Measurements from ENCODE around the gene TMEM238. TPM values are rescaled to one million over a fixed set of nuclear protein-coding genes. Genes with fewer than 3 reads are reported as not detected.
A peak's percentile ranks its signal among the peaks of the same experiment; 100 is the strongest.
"Not testable (repeated sequence)": the region's sequence is repeated elsewhere in the genome, so short reads cannot be mapped to it uniquely, and the experiment has no call there.

TMEM238 gene
- total and polyA plus RNA-seq, 4 donors: 0.94 to 2.4 TPM; not detected in 2

DNA sequence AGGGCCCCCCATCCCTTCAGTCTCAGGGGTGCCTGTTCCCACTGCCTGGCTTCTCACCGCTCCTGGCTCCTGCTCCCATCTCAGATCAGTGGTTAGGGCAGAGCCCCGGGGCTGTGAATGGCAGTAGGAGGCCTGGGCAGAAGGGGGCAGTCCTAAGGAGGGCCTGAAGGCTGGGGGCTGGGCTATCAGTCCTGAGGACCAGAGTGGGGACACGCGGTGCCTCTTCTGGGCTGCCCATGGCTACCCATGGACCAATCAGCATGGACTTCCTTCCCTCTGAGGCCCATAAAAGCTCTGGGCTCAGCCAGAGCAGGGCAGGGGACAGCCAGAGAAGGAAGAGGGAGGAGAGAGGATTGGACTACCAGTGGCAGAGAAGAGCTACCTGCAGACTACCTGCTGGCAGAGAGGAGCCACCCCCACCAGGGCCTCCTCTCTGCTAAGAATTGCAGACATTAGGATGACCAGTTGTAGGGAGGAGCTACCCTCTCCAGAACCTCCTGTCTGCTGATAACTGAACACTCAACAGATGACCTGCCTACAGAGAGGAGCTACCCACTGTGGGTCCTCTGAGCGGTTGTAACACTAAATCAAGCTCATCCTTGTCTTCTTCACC lies 35.6 kb upstream of the TMEM238 start:
- ATAC-seq (ENCODE audit: low FRiP score) (no peak), DNase-seq (no peak)
- no peaks in the 10 kb centered on the region for H3K36me3 ChIP-seq (ENCODE audit: control insufficient read depth in 1 of 2, insufficient read depth in 2 of 2, low read length in 1 of 2)
- intact Hi-C loops (cut with DNase I): loop anchor here in 1 of 2 donors (10.0 kb wide), 1 partner anchor 275 kb away; the partner anchor contains the start of gene TNNT1
- 54 to 68% methylated on average over 5 of the region's 5 CpGs for WGBS, 2 donors
- H3K9me3 ChIP-seq (ENCODE audit: control insufficient read depth, low read length): no peaks in the 10 kb centered on the region
- H3K27me3 ChIP-seq (ENCODE audit: control insufficient read depth in 1 of 2, insufficient read depth in 2 of 2, low read length in 1 of 2): no peaks in the 10 kb centered on the region
- no peak overlapping the region for H3K27ac ChIP-seq (ENCODE audit: low read depth in 1 of 2, low read length in 2 of 2)
- no peak overlapping the region for H3K4me3 ChIP-seq (ENCODE audit: low read length in 2 of 2)
- no peaks in the 10 kb centered on the region for H3K4me1 ChIP-seq (ENCODE audit: control insufficient read depth in 1 of 2, insufficient read depth in 2 of 2, low read length in 2 of 2)

DNA sequence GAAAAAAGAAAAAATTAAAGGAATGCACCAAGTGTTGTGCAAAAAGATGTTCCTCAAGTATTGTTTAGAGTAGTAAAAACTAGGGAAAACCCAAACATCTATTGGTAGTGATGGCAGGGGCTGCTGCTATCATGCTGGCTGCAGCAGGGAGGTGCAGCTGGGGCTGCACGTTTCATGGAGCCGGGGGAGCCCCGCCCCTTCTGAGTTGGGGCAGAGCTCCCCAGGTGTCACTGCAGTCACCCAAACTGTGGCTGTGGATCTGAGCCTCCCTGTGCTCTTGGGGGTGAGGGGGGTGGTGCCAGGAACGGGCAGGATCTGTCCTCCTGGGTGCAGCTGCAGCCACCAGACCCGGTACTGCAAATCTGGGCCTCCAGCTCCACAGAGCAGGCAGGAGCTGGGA lies 35.0 kb upstream of the TMEM238 start:
- Histone ChIP-seq H3K27ac (ENCODE audit: low read depth in 1 of 2, low read length in 2 of 2) (no peak overlapping the region), H3K4me3 (ENCODE audit: low read length in 2 of 2) (no peak overlapping the region), H3K4me1 (ENCODE audit: control insufficient read depth in 1 of 2, insufficient read depth in 2 of 2, low read length in 2 of 2) (no peaks in the 10 kb centered on the region), H3K27me3 (ENCODE audit: control insufficient read depth in 1 of 2, insufficient read depth in 2 of 2, low read length in 1 of 2) (no peaks in the 10 kb centered on the region), H3K36me3 (ENCODE audit: control insufficient read depth in 1 of 2, insufficient read depth in 2 of 2, low read length in 1 of 2) (no peaks in the 10 kb centered on the region), H3K9me3 (ENCODE audit: control insufficient read depth, low read length) (no peaks in the 10 kb centered on the region)
- DNase-seq (no peak), ATAC-seq (ENCODE audit: low FRiP score) (no peak)
- intact Hi-C loops (cut with DNase I): loop anchor here in 1 of 2 donors (10.0 kb wide), 1 partner anchor 274 kb away; the partner anchor contains the start of gene TNNT1
- WGBS, 2 donors: 63 to 68% methylated on average over 5 of the region's 5 CpGs

- Histone ChIP-seq H3K4me3 (ENCODE audit: low read length in 2 of 2) (no peak overlapping the region), H3K9me3 (ENCODE audit: control insufficient read depth, low read length) (no peaks in the 10 kb centered on the region), H3K36me3 (ENCODE audit: control insufficient read depth in 1 of 2, insufficient read depth in 2 of 2, low read length in 1 of 2) (no peaks in the 10 kb centered on the region), H3K27me3 (ENCODE audit: control insufficient read depth in 1 of 2, insufficient read depth in 2 of 2, low read length in 1 of 2) (no peaks in the 10 kb centered on the region), H3K27ac (ENCODE audit: low read depth in 1 of 2, low read length in 2 of 2) (no peak overlapping the region), H3K4me1 (ENCODE audit: control insufficient read depth in 1 of 2, insufficient read depth in 2 of 2, low read length in 2 of 2) (no peaks in the 10 kb centered on the region)
- DNase-seq (no peak), ATAC-seq (ENCODE audit: low FRiP score) (peak; percentile 74)
- intact Hi-C loops (cut with DNase I): loop anchor here in 1 of 2 donors (10.0 kb wide), 1 partner anchor 273 kb away; the partner anchor contains the start of gene TNNT1
- WGBS, 2 donors: 14 to 15% methylated on average over 7 of the region's 7 CpGs
Measured at GRCh38 chr19:55418185-55418584, 34.1 kb upstream of the TMEM238 start.

- Histone ChIP-seq H3K4me1 (ENCODE audit: control insufficient read depth in 1 of 2, insufficient read depth in 2 of 2, low read length in 2 of 2) (peaks cover 0 to 2% of the 10 kb centered on the region in 2 donors), H3K27ac (ENCODE audit: low read depth in 1 of 2, low read length in 2 of 2) (no peak overlapping the region), H3K27me3 (ENCODE audit: control insufficient read depth in 1 of 2, insufficient read depth in 2 of 2, low read length in 1 of 2) (no peaks in the 10 kb centered on the region), H3K4me3 (ENCODE audit: low read length in 2 of 2) (no peak overlapping the region), H3K9me3 (ENCODE audit: control insufficient read depth, low read length) (no peaks in the 10 kb centered on the region), H3K36me3 (ENCODE audit: control insufficient read depth in 1 of 2, insufficient read depth in 2 of 2, low read length in 1 of 2) (no peaks in the 10 kb centered on the region)
- DNase-seq (no peak), ATAC-seq (ENCODE audit: low FRiP score) (no peak)
- intact Hi-C loops (cut with DNase I): loop anchor here in 1 of 2 donors (10.0 kb wide), 1 partner anchor 265 kb away; the partner anchor contains the start of gene TNNT1
- 97 to 98% methylated on average over 2 of the region's 2 CpGs for WGBS, 2 donors
Measured at GRCh38 chr19:55410168-55410567, 26.1 kb upstream of the TMEM238 start.

- ATAC-seq (ENCODE audit: low FRiP score); H3K4me3 ChIP-seq (ENCODE audit: low read length in 2 of 2); intact Hi-C loops (cut with DNase I); H3K27me3 ChIP-seq (ENCODE audit: control insufficient read depth in 1 of 2, insufficient read depth in 2 of 2, low read length in 1 of 2); H3K27ac ChIP-seq (ENCODE audit: low read depth in 1 of 2, low read length in 2 of 2); DNase-seq; H3K36me3 ChIP-seq (ENCODE audit: control insufficient read depth in 1 of 2, insufficient read depth in 2 of 2, low read length in 1 of 2); H3K9me3 ChIP-seq (ENCODE audit: control insufficient read depth, low read length); H3K4me1 ChIP-seq (ENCODE audit: control insufficient read depth in 1 of 2, insufficient read depth in 2 of 2, low read length in 2 of 2): not testable (repeated sequence)
- WGBS, 2 donors: 97% methylated on average over 8 of the region's 8 CpGs
Measured at GRCh38 chr19:55409179-55409578, 25.1 kb upstream of the TMEM238 start.

- ATAC-seq (ENCODE audit: low FRiP score) (no peak), DNase-seq (no peak)
- peak overlapping the region in 1 of 2 donors; percentile 77 for H3K27ac ChIP-seq (ENCODE audit: low read depth in 1 of 2, low read length in 2 of 2)
- H3K4me1 ChIP-seq (ENCODE audit: control insufficient read depth in 1 of 2, insufficient read depth in 2 of 2, low read length in 2 of 2): peaks cover 0 to 2% of the 10 kb centered on the region in 2 donors
- 60 to 66% methylated on average over 9 of the region's 9 CpGs for WGBS, 2 donors
- no peaks in the 10 kb centered on the region for H3K36me3 ChIP-seq (ENCODE audit: control insufficient read depth in 1 of 2, insufficient read depth in 2 of 2, low read length in 1 of 2)
- no peaks in the 10 kb centered on the region for H3K9me3 ChIP-seq (ENCODE audit: control insufficient read depth, low read length)
- H3K4me3 ChIP-seq (ENCODE audit: low read length in 2 of 2): peak overlapping the region in 1 of 2 donors; percentile 20
- intact Hi-C loops (cut with DNase I): no loop called here
- H3K27me3 ChIP-seq (ENCODE audit: control insufficient read depth in 1 of 2, insufficient read depth in 2 of 2, low read length in 1 of 2): no peaks in the 10 kb centered on the region
Measured at GRCh38 chr19:55408533-55408872, 24.4 kb upstream of the TMEM238 start.

DNA sequence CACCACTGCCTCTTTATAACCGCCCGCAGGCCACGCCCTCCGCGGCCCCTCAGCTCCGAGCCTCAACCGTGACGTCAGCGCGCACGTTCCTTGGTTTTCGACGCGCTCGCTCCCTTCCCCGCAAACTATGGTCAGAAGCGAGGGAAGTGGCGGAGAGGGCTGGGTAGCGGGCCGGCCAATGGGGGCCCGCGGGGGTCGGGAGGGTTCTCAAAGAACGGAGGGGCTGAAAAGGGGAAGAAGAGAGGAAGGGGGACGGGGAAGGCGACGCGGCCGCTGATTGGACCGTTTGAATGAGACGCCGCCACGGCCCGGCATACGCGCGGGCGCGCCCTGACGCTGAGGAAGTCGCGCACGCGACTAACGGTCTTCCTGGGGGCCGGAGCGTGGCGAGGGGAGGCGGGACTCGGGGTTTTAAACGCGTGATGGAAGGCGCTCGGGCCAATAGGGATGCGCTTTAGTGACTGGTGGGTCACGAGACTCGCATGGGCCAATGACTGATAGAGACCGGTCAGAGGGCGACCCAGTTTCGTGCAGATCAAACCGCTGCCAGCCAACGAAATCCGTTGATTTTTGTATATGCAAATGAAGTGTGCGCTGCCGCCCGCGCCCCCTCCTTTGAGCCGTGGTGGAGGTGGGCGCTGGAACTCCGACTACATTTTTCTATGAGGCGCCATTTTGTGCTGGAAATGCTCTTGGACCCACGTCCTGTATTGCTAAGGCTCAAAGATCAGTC lies 23.9 kb upstream of the TMEM238 start:
- Histone ChIP-seq H3K36me3 (ENCODE audit: control insufficient read depth in 1 of 2, insufficient read depth in 2 of 2, low read length in 1 of 2) (no peaks in the 10 kb centered on the region), H3K27ac (ENCODE audit: low read depth in 1 of 2, low read length in 2 of 2) (peak overlapping the region in 1 of 2 donors; percentile 81), H3K4me3 (ENCODE audit: low read length in 2 of 2) (peak overlapping the region; percentile 20 to 58), H3K9me3 (ENCODE audit: control insufficient read depth, low read length) (no peaks in the 10 kb centered on the region), H3K4me1 (ENCODE audit: control insufficient read depth in 1 of 2, insufficient read depth in 2 of 2, low read length in 2 of 2) (peaks cover 0 to 2% of the 10 kb centered on the region in 2 donors), H3K27me3 (ENCODE audit: control insufficient read depth in 1 of 2, insufficient read depth in 2 of 2, low read length in 1 of 2) (no peaks in the 10 kb centered on the region)
- ATAC-seq (ENCODE audit: low FRiP score): peak; percentile 97
- intact Hi-C loops (cut with DNase I): loop anchor here in 1 of 2 donors (1.0 kb wide), 1 partner anchor 23 kb away; the partner anchor contains the start of gene RPL28
- DNase-seq: peak; percentile 99
- 0 to 1% methylated on average over 63 to 72 of the region's 72 CpGs for WGBS, 2 donors

GRCh38 chr19:55407550-55407799 lies 23.4 kb upstream of the TMEM238 start, which contains the start of gene UBE2S:
TSS of gene UBE2S (minus strand) at chr19:55407788. CDS start at chr19:55407589, 199 bp downstream.
- 2 to 3% methylated on average over 36 of the region's 36 CpGs for WGBS, 2 donors

More at GRCh38 chr19:55407550-55407799, 23.4 kb upstream of the TMEM238 start, which contains the start of gene UBE2S:
- not testable (repeated sequence) for DNase-seq; ATAC-seq (ENCODE audit: low FRiP score); H3K27me3 ChIP-seq (ENCODE audit: control insufficient read depth in 1 of 2, insufficient read depth in 2 of 2, low read length in 1 of 2); H3K36me3 ChIP-seq (ENCODE audit: control insufficient read depth in 1 of 2, insufficient read depth in 2 of 2, low read length in 1 of 2); H3K9me3 ChIP-seq (ENCODE audit: control insufficient read depth, low read length); H3K4me1 ChIP-seq (ENCODE audit: control insufficient read depth in 1 of 2, insufficient read depth in 2 of 2, low read length in 2 of 2)
- H3K27ac ChIP-seq (ENCODE audit: low read depth in 1 of 2, low read length in 2 of 2): peak within 1 kb of the TSS; percentile 24 to 81
- peak within 1 kb of the TSS; percentile 40 to 58 for H3K4me3 ChIP-seq (ENCODE audit: low read length in 2 of 2)
- intact Hi-C loops (cut with DNase I): loop anchor here in 1 of 2 donors (1.0 kb wide), 1 partner anchor 22 kb away; the partner anchor contains the start of gene RPL28

Data from aorta (tissue), 5 donors.